PC-3 (cell line): ENCODE data around the gene RFX1. TPM values are rescaled to one million over a fixed set of nuclear protein-coding genes. Genes with fewer than 3 reads are reported as not detected.

Experiments used
- ATAC-seq: fragments of 200-7000 bp; cut with Tn5 transposase; 2 replicates; pipeline ENCODE4 v1.9.1; 2020; ENCODE audit warnings: mild to moderate bottlenecking, moderate library complexity
- BruUV-seq: library from RNA; stranded (reverse); fragments of 400-500 nt; replicated peaks from 2 replicates; lab custom pipeline; 2021; lab: Mats Ljungman, UMichigan
- CTCF ChIA-PET: fragments of 300-600 bp; sonication (Branson Sonifier 250); formaldehyde crosslinking; loops from one replicate; lab custom pipeline; 2022; ENCODE audit warnings: antibody characterized with exemption; lab: Charles Lee
- POLR2A ChIA-PET: fragments of 300-600 bp; sonication (Branson Sonifier 250); formaldehyde crosslinking; loops from one replicate; lab custom pipeline; 2022; ENCODE audit warnings: antibody characterized with exemption; ENCODE audit not compliant: unreplicated experiment; lab: Charles Lee
- DNase-seq: peaks from one replicate; pipeline ENCODE4 v3.0.0-alpha.2; 2015
- H2AFZ ChIP-seq: fragments of 300-600 bp; sonication (generic); 2 replicates; pipeline ENCODE4 v1.6.0; 2016; ENCODE audit warnings: antibody characterized with exemption, low read length
- H3F3A ChIP-seq: fragments of 300-600 bp; sonication (generic); one replicate; pipeline ENCODE4 v1.6.0; 2017; ENCODE audit warnings: antibody characterized with exemption, low read length, control low read depth, mild to moderate bottlenecking; ENCODE audit not compliant: unreplicated experiment
- H3K27ac ChIP-seq: fragments of 300-600 bp; sonication (generic); 2 replicates; pipeline ENCODE4 v1.5.1; 2016; ENCODE audit warnings: mild to moderate bottlenecking, low read length
- H3K27me3 ChIP-seq: fragments of 300-600 bp; sonication (generic); 2 replicates; pipeline ENCODE4 v1.6.1; 2016; ENCODE audit warnings: low read length, mixed read lengths
- H3K36me3 ChIP-seq: fragments of 300-600 bp; sonication (generic); 2 replicates; pipeline ENCODE4 v1.6.1; 2016; ENCODE audit warnings: low read depth, mixed run types, low read length, mixed read lengths
- H3K4me1 ChIP-seq: fragments of 300-600 bp; sonication (generic); 2 replicates; pipeline ENCODE4 v1.5.1; 2016; ENCODE audit warnings: low read length; ENCODE audit not compliant: insufficient read depth
- H3K4me2 ChIP-seq: fragments of 300-600 bp; sonication (generic); 2 replicates; pipeline ENCODE4 v1.6.0; 2016; ENCODE audit warnings: low read length
- H3K4me3 ChIP-seq: fragments of 300-600 bp; sonication (generic); 2 replicates; pipeline ENCODE4 v1.5.1; 2016; ENCODE audit warnings: mild to moderate bottlenecking, low read length, mixed read lengths
- H3K79me2 ChIP-seq: fragments of 300-600 bp; sonication (generic); 2 replicates; pipeline ENCODE4 v1.6.1; 2017; ENCODE audit warnings: low read length, mixed read lengths
- H3K9ac ChIP-seq: fragments of 300-600 bp; sonication (generic); 2 replicates; pipeline ENCODE4 v1.6.0; 2016; ENCODE audit warnings: mild to moderate bottlenecking, low read length
- H3K9me2 ChIP-seq: fragments of 300-600 bp; sonication (generic); replicated peaks from 2 replicates; pipeline ENCODE4 v1.6.1; 2016; ENCODE audit warnings: mixed run types, low read length, mixed read lengths
- H3K9me3 ChIP-seq: fragments of 300-600 bp; sonication (generic); 2 replicates; pipeline ENCODE4 v1.6.1; 2016; ENCODE audit warnings: low read length, mixed read lengths
- H4K20me1 ChIP-seq: fragments of 300-600 bp; sonication (generic); 2 replicates; pipeline ENCODE4 v1.6.1; 2016; ENCODE audit warnings: low read length, mixed read lengths
- EZH2 ChIP-seq: fragments of 300-600 bp; sonication (generic); IDR thresholded peaks from one replicate; pipeline ENCODE4 v1.6.1; 2017; ENCODE audit warnings: antibody characterized with exemption, mild to moderate bottlenecking, low read length; ENCODE audit not compliant: unreplicated experiment
- EZH2phosphoT487 ChIP-seq: fragments of 300-600 bp; sonication (generic); IDR thresholded peaks from 2 replicates; pipeline ENCODE4 v1.6.1; 2018; ENCODE audit warnings: mild to moderate bottlenecking, antibody characterized with exemption, low read length, borderline replicate concordance
- intact Hi-C: fragments of 100-400 bp; cut with micrococcal nuclease; formaldehyde crosslinking; loops from 2 replicates; pipeline ENCODE4 v1.9.0; 2023
- total RNA-seq: library from RNA; depleted of rRNA; stranded (reverse); fragments of >200 nt; gene quantifications from 2 replicates; pipeline ENCODE4 v1.2.3, GENCODE V29; 2014; rRNA removed
- TF ChIP-seq, protein P1 (sequence below): fragments of 300-600 bp; sonication (generic); conservative IDR thresholded peaks from 2 replicates; pipeline ENCODE4 v1.5.1; 2017; ENCODE audit warnings: antibody characterized with exemption, low read depth, mild to moderate bottlenecking, low read length

Gene RFX1
- total RNA-seq, 1 experiment from 2014 or later, result 7.5 TPM

DNA sequence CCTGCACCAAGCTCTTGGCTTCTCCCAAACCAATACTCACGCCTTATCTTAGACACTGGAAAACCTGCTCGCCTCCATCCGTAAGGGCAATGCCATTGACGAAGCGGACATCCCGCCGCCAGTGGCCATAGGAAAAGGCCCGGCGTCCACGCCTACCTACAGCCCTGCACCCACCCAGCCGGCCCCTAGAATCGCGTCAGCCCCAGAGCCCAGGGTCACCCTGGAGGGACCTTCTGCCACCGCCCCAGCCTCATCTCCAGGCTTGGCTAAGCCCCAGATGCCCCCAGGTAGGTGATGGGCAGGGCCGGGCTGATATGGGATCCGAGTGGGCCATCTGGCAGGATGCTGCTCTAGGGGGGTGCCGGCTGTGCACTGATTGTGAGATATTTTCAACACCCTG, 92.8 kb downstream of the RFX1 start:
- Histone ChIP-seq H3K9me3 (no peaks in the 10 kb centered on the region), H3K4me2 (no peak overlapping the region), H3K36me3 (peaks cover 26% of the 10 kb centered on the region), H3K4me3 (no peak overlapping the region), H3K27ac (no peak overlapping the region), H3K9ac (no peak overlapping the region), H3K27me3 (no peaks in the 10 kb centered on the region), H3K4me1 (no peaks in the 10 kb centered on the region), H4K20me1 (no peaks in the 10 kb centered on the region), H3F3A (no peaks in the 10 kb centered on the region), H2AFZ (no peak overlapping the region), H3K9me2 (no peaks in the 10 kb centered on the region), H3K79me2 (no peaks in the 10 kb centered on the region)
- ATAC-seq (no peak), DNase-seq (no peak)
- ChIA-PET POLR2A (no interaction called here), CTCF (no interaction called here)
- TF ChIP-seq EZH2 (no peak), EZH2phosphoT487 (no peak)
- TF ChIP-seq, protein P1, sequence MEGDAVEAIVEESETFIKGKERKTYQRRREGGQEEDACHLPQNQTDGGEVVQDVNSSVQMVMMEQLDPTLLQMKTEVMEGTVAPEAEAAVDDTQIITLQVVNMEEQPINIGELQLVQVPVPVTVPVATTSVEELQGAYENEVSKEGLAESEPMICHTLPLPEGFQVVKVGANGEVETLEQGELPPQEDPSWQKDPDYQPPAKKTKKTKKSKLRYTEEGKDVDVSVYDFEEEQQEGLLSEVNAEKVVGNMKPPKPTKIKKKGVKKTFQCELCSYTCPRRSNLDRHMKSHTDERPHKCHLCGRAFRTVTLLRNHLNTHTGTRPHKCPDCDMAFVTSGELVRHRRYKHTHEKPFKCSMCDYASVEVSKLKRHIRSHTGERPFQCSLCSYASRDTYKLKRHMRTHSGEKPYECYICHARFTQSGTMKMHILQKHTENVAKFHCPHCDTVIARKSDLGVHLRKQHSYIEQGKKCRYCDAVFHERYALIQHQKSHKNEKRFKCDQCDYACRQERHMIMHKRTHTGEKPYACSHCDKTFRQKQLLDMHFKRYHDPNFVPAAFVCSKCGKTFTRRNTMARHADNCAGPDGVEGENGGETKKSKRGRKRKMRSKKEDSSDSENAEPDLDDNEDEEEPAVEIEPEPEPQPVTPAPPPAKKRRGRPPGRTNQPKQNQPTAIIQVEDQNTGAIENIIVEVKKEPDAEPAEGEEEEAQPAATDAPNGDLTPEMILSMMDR, result no peak
- intact Hi-C loops, result no loop called here
- no TSS peak for BruUV-seq

Other genes starting within 250 kb of the RFX1 start
- 85.2 and 140 TPM in 2 replicates for gene MRI1, start 241.8 kb downstream of the RFX1 start, total RNA-seq
- 341 and 392 TPM in 2 replicates for gene C19orf53, start 231.9 kb downstream of the RFX1 start, total RNA-seq
- 8.0 and 11.4 TPM in 2 replicates for gene ZSWIM4, start 210.9 kb downstream of the RFX1 start, total RNA-seq
- 1.7 TPM in 1 of 2 replicates, not detected in the other for gene NANOS3, start 129.2 kb downstream of the RFX1 start, total RNA-seq
- gene BRME1, start 100.2 kb downstream of the RFX1 start, total RNA-seq, result 5.4 and 6.0 TPM in 2 replicates
- 67.7 and 102 TPM in 2 replicates for gene CC2D1A, start 100.1 kb downstream of the RFX1 start, total RNA-seq
- 0.92 TPM in 1 of 2 replicates, not detected in the other for gene PODNL1, start 67.9 kb downstream of the RFX1 start, total RNA-seq
- 50.8 and 85.2 TPM in 2 replicates for gene DCAF15, start 53.8 kb downstream of the RFX1 start, total RNA-seq
- gene RLN3, start 21.8 kb upstream of the RFX1 start, total RNA-seq, result not detected in 2 replicates
- 14.2 and 14.7 TPM in 2 replicates for gene IL27RA, start 25.4 kb upstream of the RFX1 start, total RNA-seq
- gene PALM3, start 55.8 kb upstream of the RFX1 start, total RNA-seq, result 2.3 and 4.8 TPM in 2 replicates
- gene MISP3, start 66.5 kb upstream of the RFX1 start, total RNA-seq, result 6.1 and 7.8 TPM in 2 replicates
- not detected in 2 replicates for gene C19orf67, start 79.5 kb upstream of the RFX1 start, total RNA-seq
- gene SAMD1, start 84.4 kb upstream of the RFX1 start, total RNA-seq, result 62.2 and 90.5 TPM in 2 replicates
- 50.2 and 72.9 TPM in 2 replicates for gene PRKACA, start 111.4 kb upstream of the RFX1 start, total RNA-seq
- gene ASF1B, start 130.3 kb upstream of the RFX1 start, total RNA-seq, result 71.2 and 84.7 TPM in 2 replicates
- gene ADGRL1, start 199.8 kb upstream of the RFX1 start, total RNA-seq, result 37.2 and 39.3 TPM in 2 replicates